B cell (primary cell): ENCODE data around the gene CCL11.

Experiments used
- EZH2 ChIP-seq: IDR thresholded peaks from 2 replicates; pipeline ENCODE4 v1.6.1; 2012; ENCODE audit warnings: borderline replicate concordance, low read depth, mild to moderate bottlenecking, moderate library complexity, low read length; ENCODE audit not compliant: insufficient read depth, poor library complexity, severe bottlenecking
- TF ChIP-seq, protein P1 (sequence below): fragments of 200-600 bp; IDR thresholded peaks from one replicate; pipeline ENCODE4 v1.8.0; 2022; ENCODE audit warnings: antibody characterized with exemption, mild to moderate bottlenecking

DNA sequence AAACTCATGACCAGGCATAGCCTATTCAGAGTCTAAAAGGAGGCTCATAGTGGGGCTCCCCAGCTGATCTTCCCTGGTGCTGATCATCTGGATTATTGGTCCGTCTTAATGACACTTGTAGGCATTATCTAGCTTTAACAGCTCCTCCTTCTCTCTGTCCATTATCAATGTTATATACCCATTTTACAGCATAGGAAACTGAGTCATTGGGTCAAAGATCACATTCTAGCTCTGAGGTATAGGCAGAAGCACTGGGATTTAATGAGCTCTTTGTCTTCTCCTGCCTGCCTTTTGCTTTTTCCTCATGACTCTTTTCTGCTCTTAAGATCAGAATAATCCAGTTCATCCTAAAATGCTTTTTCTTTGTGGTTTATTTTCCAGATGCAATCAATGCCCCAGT lies 29.7 kb upstream of the CCL11 start:
- TF ChIP-seq, protein P1, sequence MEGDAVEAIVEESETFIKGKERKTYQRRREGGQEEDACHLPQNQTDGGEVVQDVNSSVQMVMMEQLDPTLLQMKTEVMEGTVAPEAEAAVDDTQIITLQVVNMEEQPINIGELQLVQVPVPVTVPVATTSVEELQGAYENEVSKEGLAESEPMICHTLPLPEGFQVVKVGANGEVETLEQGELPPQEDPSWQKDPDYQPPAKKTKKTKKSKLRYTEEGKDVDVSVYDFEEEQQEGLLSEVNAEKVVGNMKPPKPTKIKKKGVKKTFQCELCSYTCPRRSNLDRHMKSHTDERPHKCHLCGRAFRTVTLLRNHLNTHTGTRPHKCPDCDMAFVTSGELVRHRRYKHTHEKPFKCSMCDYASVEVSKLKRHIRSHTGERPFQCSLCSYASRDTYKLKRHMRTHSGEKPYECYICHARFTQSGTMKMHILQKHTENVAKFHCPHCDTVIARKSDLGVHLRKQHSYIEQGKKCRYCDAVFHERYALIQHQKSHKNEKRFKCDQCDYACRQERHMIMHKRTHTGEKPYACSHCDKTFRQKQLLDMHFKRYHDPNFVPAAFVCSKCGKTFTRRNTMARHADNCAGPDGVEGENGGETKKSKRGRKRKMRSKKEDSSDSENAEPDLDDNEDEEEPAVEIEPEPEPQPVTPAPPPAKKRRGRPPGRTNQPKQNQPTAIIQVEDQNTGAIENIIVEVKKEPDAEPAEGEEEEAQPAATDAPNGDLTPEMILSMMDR: no peak
- no peak for TF ChIP-seq EZH2
